Activated T-cell treated with anti-CD3 and anti-CD28 coated beads, Interleukin-2, amount 50 U/mL, for 48 hours (primary cell): Measurements from ENCODE around the gene TSPEAR.
"Not testable (repeated sequence)": the region's sequence is repeated elsewhere in the genome, so short reads cannot be mapped to it uniquely, and the experiment has no call there.

Experiments
- DNase-seq, 2 experiments: peaks; one replicate each; pipeline ENCODE4 v3.0.0-alpha.2; 2020

TSPEAR gene

DNA sequence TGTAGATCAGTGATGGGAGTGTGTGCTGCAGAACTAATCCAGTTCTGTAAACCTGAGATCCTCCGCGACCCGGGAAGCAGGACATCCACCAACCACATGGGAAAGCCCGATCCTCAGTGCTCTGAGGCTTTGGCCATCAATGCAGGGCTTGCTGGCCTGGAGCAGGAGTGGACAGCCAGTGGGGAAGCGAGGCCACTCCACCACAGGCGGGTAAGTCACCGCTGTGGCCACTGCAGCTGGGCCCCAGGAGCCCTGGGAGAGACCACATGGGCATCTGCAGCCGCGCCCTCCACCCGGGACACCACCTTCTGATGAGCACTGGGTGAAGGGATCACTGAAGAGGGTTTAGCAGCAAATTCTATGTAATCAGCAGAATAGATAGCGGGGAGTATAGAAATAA, 30.2 kb downstream of the TSPEAR start:
- DNase-seq, result no peak

DNA sequence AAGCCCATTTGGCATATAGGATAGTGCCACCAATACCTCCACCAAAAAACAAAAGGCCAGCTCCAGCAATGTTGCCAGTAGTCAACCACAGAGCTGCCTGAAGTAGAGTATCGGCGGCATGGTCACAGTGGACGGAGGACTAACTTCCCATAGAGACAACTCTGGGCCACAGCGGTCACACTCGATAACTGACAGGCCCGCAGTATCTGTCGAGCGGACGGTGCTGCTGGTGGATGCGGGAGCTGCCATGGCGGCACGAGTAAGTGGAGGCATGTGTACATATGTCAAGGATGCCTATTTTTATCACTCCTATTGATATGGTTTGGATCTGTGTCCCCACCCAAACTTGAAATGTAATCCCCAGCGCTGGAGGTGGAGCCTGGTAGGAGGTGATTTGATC, 33.5 kb downstream of the TSPEAR start:
- no peak for DNase-seq

DNA sequence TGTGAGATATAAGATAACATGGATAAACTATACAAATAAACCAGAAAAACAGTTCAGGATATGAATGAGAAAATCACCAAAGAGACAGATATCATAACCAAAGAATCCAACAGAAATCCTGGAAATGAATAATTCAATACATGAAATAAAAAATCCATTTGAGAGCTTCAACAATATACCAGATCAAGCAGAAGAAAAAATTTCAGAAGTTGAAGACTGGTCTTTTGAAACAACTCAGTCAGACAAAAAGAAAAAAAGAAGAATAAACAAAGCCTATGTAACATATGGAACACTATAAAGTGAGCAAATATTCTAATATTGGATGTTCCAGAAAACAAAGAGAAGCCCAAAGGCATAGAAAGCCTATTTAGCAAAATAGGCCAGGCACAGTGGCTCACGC, 39.5 kb downstream of the TSPEAR start:
- DNase-seq, result no peak

DNA sequence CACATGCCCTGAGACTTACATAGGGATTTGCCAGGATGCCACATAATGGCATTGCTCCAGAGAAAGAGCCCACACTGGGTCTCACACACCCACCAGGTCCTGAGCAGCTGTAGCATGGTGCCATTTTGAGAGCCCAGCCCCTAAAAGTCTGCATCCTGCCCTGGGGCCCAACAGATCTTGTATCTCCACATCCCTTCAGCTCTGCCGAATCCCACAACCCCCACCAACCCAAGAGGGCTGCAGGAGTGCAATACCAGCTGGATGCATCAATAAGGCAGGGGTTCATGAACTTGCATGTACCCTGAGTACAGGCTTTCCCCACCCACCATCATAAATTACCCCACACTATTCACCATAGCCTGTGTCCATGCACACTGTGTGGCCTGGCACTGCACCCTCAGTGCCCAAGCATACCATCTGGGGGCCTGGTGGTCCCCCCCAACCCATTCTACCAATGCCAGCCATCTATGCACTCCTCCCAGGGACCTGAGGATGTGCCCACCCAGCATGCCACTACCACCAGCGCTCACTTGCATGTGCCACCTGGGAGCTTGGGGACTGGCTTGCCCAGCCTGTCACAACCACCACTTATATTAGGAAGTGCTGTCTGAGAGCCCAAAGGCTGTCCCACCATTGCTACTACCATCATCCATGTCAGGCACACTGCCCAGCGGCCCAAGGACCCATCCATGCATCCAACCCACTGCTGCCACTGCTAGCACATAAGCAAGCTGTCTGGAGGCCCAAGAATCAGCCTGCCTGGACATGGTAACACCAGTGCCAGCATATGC, 40.5 kb downstream of the TSPEAR start:
- DNase-seq, result no peak

DNA sequence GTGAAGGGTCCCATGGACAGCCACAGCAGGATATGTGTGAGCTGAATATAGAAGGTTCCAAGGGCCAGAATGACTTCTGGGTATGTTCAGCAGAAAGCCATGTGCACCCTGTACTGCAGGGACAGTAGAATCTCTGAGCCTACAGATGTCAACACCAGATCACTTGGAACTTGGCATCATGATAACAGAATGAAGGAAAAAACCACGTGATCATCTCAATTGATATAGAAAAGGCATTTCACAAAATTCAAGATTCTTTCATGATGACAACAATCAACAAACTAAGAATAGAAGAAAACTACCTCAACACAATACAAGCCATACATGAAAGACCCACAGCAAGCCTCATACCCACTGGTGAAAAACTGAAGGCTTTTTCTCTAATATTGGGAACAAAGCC, 43.8 kb downstream of the TSPEAR start:
- DNase-seq, result no peak

DNA sequence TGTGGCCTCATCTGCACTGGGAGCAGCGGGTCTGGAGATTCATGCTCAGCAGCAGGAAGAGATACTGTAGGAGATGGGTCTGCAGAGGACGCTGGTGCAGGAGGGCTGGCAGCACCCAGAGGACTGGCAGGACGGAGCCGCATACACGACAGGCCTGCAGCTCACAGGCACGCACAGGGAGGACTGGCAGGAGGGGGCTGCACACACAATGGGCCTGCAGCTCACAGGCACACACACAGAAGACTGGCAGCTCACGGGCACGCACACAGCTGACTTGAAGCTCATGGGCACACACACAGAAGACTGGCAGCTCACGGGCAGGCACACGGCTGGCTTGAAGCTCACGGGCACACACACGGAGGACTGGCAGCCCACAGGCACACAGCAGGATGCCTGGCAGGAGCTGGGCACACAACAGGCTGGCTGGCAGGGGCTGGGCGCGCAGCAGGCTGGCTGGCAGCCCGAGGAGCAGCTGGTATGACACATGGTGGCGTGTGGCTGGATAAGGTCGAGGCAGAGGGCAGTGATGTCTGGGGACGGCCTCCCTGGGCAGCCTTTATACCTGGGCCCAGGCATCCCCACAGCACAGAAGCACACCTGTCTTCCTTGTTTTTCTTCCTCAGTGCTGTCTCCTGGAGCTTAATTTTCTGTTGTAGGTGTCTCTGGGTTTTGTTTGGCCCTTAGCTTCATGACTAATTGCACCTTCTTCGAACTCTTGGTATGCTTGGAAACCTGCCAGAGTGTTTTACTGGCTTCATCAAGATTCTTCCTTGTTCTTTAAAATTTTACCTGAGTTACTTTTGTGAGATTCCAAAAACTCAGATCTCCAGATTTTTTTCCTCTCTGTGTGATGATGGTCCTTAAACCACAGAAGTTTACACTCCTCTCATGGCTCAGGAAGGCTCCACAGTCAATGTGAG, 44.7 kb downstream of the TSPEAR start, which contains the start of gene KRTAP12-2:
KRTAP12-2 (minus strand) TSS at position 527 of the 920 bp plus-strand sequence; CDS start at position 486, 41 bp downstream.
- no peak for DNase-seq

DNA sequence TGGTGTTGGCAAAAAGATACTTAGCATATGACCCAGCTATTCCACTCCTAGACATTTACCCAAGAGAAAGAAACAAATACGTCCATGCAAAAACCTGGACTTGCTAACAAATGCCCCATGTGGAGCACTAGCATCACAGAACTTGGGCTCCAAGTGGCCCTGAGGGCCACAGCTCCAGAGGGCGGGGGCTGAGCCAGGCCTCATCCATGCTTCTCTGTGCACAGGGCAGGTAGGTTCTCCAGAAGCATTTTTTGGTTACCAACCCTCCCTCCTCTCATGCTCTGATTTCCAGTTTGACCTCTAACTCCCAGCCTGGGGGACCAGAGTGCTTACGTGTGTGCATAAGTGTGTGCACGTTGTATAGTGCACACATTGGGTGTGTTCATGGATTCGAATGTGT, 46.7 kb downstream of the TSPEAR start:
- DNase-seq, result no peak

DNA sequence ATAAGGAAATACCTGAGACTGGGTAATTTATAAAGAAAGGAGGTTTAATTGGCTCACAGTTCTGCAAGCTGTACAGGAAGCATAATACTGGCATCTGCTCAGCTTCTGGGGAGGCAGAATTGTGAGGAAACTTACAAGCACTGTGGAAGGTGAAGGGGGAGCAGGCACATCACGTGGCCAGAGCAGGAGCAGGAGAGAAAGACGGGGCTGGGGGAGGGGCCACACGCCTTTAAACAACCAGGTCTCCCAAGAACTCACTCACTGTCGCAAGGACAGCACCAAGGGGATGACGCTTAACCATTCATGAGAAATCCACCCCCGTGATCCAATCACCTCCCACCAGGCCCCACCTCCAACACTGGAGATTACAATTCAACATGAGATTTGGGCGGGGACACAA, 49.8 kb downstream of the TSPEAR start:
- DNase-seq, result not testable (repeated sequence)

DNA sequence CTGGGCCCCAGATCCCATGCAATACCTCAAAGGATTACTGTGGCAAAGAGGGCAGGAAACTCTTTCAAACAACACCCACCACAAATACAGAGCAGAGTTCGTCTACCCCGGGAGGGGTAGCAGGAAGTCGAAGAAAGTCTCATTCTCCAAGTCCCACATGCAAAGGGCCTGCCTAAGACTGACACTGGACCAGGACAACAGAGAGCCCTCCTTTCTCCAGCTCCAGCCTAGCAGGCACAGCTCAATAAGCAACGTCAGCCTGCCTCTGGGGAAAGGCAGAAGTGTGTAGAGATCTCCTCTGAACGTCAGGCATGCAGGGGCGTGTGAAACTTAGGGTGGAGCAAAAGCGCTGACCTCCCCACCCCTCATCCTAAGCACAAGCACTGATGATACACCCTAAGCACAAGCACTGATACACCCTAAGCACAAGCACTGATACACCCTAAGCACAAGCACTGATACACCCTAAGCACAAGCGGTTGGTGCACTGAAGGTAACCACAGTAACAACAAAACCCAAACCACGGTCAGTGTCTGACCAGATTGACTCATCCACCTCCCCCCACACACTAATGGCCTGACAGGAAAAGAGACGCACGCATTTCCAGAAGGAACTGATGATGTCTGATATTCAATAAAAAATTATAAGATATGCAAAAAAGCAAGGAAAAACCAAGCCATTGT, 52.3 kb downstream of the TSPEAR start:
- DNase-seq, result no peak

DNA sequence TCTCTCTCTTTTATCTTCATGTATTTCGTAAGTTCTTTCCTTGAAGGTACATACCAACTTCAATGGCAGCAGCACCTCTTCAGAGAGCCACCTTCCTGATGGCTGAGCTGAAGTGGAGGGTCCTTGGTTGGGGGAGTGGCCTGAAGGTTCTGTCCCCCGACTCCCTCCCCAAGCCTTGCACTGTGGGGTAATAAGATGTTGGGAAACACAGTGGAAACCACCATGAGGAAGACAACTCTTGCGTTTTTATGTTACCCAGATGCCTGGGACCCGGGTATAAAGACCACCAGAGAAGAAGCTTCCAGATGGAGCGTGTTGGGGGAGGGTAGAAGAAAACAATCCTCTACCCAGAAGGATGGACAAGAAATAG, 52.8 kb downstream of the TSPEAR start:
- DNase-seq, result no peak

DNA sequence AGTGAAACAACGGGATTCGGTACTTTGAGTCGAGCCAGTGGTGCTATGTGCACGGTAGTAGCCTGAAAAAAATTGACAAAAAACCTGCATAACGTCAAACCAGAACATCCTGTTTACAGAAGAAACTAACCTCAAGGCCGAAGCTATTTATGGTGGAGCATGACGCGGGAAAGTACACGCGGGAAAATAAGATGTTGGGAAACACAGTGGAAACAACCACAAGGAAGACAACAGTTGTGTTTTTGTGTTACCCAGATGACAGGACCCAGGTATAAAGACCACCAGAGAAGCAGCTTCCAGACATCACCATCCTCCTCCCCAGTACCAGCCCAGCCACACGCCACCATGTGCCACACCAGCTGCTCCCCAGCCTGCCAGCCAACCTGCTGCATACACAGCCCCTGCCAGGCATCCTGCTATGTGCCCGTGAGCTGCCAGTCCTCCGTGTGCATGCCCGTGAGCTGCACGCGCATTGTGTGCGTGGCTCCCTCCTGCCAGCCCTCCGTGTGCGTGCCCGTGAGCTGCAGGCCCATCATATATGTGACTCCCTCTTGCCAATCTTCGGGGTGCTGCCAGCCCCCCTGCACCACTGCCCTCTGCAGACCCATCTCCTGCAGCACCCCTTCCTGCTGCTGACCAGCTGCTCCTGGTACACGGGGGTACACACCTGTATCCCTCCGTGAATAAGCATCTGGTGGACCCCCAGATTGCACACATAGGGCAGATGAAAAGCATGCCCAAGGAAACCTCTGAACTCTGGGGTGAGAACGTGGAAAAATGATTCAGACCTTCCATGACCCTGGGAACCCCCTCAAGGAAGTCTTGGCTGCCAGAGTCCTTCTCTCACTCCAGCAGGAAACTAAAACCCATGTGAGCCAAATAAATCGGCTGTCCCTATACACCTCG, 53.5 kb downstream of the TSPEAR start, which contains the start of gene KRTAP12-3:
KRTAP12-3 (plus strand) TSS at position 298 of the 906 bp plus-strand sequence; CDS start at position 346, 48 bp downstream.
- no peak for DNase-seq

DNA sequence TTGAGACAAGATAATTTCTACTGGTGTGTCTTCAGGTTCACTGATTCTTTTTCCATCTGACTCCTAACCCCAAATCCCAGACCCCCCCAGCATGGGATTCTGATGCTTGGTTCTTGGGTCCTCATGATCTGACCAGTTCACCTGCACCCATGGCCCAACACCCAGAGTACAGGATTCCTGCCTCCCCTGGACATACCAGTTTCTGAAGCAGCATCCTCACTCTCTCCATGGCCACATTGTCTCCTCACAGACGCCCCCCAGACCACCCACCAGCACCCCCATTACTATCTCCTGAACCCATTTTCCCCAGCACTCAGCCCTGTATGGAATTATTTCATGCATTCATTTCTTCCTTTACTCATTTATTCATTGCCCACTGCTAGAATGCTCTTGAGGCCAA, 54.5 kb downstream of the TSPEAR start:
- DNase-seq, result no peak

DNA sequence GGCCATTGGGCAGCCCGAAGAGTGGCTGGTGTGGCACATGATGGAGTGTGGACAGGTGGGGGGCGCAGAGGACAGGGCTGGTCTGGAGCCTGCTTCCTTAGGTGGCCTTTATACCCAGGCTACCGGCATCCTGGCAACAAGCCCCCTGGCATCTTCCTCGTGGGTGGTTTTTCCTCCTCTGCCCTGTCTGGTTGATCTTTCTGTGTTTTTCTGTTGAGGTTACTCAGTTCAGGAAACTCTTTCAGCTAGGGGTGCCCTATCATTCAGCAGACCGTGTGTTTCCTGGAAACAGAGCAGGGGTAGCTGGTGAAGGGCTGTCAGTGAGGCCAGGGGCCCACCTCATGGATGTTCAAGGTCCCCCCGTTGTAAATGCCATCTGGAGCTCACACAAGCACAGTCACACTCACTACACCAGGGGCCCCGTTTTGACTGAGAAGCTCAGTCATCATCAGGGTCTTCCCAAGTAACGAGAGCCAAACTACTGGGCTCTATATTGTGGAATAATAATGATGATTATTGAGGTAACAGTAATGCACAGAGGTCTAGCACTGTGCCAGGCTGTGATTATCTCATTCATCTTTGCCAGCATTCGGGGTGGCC, 56.7 kb downstream of the TSPEAR start, which contains the start of gene KRTAP12-4:
KRTAP12-4 (minus strand) TSS at position 84 of the 600 bp plus-strand sequence; CDS start at position 39, 45 bp downstream.
- DNase-seq, result no peak

DNA sequence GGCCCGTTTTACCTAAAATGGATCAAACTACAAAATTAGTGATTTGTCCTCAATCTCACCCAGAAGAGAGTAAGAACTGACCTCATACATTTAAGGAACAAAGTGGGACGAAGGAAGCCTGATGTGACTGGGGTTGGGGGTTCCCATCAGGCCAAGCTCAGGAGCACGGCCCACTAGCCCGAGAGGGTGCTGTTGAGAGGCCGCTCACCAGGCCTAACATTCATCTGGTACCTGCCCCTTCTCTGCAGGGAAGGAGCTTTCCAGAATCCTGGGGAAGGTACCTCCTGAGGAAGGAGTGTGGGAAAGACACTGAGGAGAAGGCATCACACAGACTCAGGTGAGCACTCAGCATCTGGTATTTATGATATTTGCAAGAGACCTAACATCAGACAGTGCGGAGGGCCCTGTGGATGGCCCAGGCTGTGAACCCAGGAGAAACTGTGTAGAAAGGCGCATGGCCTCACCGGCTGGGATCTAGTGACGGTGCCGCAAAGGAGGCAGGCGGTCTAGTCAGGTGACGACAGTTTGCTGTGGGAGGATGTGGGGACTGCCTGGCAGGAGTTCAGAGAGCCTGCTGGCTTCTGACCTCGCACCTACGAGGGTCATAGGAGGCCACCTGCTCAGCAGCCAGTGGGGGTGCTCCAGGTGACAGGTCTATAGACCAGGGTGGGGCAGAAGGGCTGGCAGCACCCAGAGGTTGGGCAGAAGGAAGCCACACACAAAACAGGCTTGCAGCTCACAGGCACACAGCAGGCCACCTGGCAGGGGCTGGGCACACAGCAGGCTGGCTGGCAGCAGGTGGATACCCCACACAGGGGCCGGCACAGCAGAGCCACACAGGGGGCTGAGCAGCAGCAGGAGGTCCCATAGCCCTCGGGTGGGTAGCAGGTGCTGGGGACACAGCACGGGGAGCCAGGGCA, 57.5 kb downstream of the TSPEAR start:
- DNase-seq, result no peak

DNA sequence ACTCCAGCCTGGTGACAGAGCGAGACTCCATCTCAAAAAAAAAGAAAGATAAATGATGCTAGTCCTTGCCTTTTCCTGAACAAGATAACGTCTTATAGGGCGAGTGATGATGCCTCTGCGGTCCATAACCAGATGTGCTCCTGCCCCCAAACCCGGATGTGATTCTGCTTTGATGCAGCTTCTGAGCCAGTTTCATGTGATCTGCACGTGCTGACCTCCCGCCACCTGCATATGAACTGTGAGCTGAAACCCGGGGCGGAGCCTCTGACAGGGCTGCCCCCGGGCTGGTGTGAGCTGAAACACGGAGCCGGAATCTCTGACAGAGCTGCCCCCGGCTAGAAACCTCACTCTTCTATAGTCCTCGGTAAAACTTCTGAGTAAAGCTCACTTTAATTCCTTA, 58.2 kb downstream of the TSPEAR start:
- no peak for DNase-seq

DNA sequence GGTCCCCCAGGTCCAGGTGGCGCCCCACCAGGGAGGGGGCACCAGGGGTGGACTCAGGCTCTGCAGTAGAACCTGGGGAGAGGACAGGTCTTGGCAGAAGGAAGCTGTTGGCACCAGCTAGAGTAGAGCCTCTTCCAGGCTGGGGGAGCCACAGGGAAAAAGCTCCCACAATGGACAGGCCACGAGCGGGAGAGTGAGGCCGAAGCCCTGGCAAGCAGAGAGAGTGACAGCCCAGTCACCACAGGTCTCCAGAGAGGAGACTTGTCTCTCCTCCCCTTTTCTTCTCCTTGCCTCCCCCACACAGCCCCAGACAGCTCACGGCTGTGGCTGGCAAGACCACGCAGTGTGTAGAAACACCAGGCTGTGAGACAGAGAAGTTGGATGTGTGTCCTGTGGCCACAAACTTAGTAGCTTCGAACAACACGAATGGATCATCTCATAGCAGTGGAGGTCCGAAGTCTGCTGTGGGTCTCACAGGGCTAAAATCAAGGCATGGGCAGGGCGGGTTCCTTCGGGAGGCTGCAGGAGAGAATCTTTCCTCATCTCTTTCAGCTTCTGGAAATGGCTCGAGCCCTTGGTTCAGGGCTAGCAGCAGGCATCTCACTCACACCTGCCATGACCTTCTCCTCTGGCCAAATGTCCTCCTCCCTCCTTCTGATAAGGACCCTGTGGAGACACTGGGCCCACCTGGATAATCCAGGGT, 60.2 kb downstream of the TSPEAR start:
- peak in 1 of 2 experiments; percentile 13 for DNase-seq

DNA sequence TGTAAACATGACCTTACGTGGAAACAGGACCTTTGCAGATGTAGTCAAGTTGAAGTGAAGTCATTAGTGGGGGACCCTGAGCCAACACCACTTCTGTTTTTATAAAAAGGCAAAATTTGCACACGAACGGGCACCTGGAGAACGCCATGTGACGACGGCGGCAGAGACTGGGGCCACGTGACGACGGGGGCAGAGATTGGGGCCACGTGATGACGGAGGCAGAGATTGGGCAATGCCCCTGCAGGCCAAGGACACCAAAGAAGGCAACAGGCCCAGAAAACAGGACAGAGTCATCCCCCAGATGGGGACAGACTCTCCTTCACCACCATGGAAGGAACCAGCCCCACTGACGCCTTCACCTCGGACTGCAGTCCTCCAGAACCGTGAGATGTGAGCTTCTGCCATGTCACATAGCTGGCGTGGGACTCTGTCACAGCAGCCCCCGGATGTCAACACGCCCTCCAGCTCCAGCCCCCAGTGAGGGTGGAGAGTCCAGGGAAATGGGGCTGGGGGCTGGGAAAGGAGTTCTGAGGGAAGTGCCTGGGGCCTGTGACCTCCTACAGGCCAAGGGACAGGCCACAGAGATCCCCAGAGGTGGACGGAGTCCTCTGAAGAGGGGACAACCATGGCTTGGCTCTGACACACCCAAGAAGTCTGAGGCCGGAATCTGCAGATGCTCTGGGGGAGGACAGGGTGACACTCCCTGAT, 61.0 kb downstream of the TSPEAR start:
- no peak for DNase-seq

DNA sequence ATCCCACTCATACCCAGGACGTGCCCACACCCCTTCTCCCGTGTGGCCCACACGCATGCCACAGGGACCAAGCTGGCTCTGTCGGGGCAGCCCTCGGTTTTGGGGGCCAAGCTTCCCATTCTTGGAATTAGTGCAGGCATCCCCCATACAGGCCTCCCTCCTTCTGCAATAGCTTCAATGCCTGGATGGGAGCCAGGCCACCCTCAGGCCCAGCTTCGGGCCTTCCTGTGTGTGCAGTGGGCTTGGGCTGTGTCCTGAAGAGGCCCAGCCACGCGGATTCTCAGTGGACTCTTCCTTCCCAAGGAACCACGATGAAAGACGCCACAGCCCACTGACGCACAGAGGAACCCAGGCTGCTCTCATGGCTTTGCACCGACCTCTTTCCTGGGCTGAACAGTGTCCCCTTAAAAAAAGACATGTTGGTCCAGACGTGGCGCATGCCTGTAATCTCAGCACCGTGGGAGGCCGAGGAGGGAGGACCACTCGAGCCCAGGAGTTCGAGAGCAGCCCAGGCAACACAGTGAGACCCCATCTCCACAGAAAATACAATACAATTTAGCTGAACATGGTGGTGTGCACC, 61.8 kb downstream of the TSPEAR start:
- DNase-seq, result no peak
